DMS53 treated with DMSO at 0.1 percent for 48 hours (cell line): Measurements from ENCODE around the gene ZCCHC8.
"Not testable (repeated sequence)": the region's sequence is repeated elsewhere in the genome, so short reads cannot be mapped to it uniquely, and the experiment has no call there.

Experiments
- DNase-seq: peaks from one replicate; lab custom pipeline; 2025; ENCODE audit not compliant: unreplicated experiment; lab: John Stamatoyannopoulos, UW

The ZCCHC8 gene

GRCh38 chr12:122513028-122513427 is 12.3 kb upstream of the ZCCHC8 start:
- not testable (repeated sequence) for DNase-seq

DNA sequence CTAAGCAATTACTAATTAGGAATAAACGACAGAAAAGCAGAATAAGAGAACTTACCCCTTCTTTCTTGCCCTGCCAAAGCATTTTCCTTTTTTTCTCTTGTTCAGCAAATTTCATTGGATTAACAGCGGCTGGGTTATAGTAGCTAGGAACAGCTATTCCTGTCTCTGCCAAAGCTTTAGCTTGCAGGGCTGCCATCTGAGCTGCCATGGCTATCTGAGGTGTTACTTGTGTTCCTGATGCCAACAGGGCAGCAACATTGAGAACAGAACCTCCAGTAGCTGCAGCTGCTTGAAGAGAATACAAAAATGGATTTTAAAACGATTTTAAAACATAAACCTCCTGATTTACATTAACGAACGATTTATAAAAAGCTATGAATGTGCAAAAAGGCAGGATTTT is 7.4 kb upstream of the ZCCHC8 start:
- no peak for DNase-seq

- DNase-seq: no peak
Measured at GRCh38 chr12:122506393-122506938, 5.7 kb upstream of the ZCCHC8 start.

DNA sequence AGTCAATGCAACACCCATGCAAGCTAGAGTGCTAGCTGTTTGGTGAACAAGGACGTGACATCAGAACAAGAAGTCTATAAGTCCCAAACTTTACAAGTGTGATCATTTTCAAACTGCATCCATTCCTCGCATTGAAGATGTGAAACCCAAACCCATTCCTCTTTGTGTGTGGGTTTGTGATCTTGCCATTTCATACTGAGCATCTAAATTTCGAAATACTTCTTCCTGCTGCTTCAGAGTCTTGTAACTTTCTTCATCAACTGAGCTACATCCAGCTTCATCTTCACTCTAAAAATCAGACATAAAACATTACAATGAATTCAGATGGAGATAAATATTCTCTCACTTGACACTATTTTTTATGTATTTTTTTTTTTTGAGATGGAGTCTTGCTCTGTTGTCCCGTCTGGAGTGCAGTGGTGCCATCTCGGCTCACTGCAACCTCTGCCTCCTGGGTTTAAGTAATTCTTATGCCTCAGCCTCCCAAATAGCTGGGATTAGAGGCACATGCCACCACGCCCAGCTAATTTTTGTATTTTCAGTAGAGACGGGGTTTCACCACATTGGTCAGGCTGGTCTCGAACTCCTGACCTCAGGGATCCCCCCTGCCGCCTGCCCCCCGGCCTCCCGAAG is 4.8 kb upstream of the ZCCHC8 start:
- DNase-seq: no peak

- no peak for DNase-seq
Measured at GRCh38 chr12:122503783-122504590, 3.3 kb upstream of the ZCCHC8 start.

GRCh38 chr12:122503147-122503751 is 2.5 kb upstream of the ZCCHC8 start:
- no peak for DNase-seq

DNA sequence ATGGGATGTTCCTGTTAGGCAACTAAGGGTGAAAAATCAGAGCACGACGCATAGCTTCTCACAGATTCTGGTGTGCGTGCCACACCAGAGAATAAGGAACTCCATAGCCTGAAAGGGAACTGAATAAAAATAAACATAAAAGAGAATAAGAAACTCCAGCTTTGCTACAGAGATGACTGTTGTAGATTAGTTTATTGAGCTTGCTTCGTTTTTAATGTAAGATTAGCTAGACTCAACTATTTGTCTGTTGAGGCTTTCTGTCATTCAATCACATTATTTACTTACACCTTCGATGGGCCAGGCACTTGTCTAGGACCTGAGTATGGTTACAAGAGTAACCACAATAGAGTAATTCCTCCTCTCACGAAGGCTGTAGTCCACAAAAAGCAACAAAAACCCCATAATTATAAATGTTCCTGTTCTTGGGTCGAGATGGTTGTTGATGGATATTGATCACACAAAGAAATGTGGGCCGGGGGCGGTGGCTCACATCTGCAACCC is 807 bp upstream of the ZCCHC8 start:
- no peak for DNase-seq

DNA sequence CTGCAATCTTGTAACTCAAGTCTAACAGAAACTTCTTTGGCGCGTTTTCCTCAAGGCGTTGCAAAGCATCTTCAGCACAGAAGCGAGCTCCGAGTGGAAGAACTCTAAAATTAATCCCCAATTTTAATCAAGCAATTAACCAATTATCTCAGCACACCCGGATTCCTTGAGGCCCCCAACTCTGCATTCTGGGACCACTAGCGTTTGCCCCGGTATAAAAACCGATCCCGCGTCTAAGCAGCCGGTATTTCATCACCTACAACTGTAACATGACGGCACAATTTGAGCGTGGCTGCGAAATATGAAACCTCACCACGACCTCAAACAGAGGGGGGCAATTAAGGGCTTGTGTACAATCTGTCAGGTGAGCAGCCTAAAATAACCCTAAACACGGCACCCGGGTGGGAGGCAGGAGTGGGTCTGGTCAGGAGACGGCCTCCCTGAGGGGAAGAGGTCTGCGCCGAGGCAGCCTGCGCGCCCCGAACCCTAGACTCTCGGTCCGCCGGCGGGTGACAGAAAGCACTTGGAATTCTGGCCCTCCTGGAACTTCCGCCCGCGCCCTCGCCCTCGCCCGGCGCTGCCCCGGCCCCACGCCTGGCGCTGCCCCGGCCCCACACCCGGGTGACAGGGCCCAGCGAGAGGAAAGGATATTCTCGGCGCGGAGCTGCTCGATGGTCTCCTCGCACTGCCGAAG is 594 bp downstream of the ZCCHC8 start:
- peak; percentile 26 for DNase-seq

- no peak for DNase-seq
Measured at GRCh38 chr12:122495258-122495657, 5.5 kb downstream of the ZCCHC8 start.

- not testable (repeated sequence) for DNase-seq
Measured at GRCh38 chr12:122493222-122493621, 7.5 kb downstream of the ZCCHC8 start.

GRCh38 chr12:122491991-122492390 is 8.7 kb downstream of the ZCCHC8 start:
- no peak for DNase-seq

GRCh38 chr12:122489038-122489437 is 11.7 kb downstream of the ZCCHC8 start:
- DNase-seq: no peak

DNA sequence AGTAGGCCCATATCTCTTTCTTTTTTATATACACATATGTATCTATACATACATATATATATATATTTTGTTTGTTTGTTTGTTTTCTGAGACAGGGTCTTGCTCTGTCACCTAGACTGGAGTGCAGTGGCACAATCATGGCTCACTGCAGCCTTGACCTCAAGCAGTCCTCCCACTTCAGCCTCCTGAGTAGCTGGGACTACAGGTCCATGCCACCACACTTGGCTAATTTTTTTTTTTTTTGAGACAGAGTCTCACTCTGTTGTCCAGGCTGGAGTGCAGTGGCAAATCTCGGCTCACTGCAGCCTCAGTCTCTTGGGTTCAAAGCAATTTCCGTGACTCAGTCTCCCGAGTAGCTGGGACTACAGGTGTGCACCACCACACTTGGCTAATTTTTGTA is 12.9 kb downstream of the ZCCHC8 start:
- not testable (repeated sequence) for DNase-seq

DNA sequence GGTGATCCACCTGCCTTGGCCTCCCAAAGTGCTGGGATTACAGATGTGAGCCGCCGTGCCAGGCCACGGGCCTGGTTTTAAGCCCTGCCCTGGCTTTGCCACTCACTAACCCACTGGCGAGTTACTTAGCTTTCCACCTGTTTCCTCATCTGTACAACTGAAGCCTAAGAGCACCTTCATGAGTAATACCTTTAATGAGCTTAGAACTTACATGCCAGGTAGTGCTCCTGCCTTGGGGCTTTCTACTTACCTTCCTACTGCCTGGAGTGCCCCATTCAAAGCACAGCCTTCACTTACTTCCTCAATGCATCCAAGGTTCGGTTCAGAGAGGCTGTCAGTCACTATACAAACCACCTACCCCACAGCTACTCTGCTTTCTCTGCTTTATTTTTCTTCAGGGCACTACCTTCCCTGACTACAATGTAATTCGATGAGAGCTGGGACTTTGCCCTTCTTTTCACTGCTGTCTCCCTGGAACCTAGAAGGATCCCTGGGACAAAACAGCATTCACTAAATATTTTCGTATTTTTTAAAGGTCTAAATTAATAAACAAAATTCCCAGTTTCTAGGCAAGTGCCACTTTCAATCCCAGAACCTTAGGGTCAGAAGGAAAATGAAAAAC is 13.8 kb downstream of the ZCCHC8 start:
- no peak for DNase-seq

- DNase-seq: not testable (repeated sequence)
Measured at GRCh38 chr12:122486360-122486759, 14.4 kb downstream of the ZCCHC8 start.

- DNase-seq: not testable (repeated sequence)
Measured at GRCh38 chr12:122484385-122484784, 16.3 kb downstream of the ZCCHC8 start.

DNA sequence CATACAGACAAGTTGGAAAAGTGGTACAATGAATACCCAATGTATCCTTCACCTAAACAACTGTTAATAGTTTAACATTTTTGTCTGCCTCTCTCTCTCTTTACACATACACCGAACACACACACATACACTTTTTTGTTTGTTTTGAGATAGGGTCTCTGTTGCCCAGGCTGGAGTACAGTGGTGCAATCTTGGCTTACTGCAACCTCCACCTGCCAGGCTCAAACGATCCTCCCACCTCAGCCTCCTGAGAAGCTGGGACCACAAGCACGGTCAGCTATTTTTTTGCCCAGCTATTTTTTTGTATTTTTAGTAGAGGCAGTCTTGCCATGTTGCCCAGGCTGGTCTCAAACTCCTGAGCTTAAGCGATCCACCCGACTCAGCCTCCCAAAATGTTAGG is 16.8 kb downstream of the ZCCHC8 start:
- no peak for DNase-seq

DNA sequence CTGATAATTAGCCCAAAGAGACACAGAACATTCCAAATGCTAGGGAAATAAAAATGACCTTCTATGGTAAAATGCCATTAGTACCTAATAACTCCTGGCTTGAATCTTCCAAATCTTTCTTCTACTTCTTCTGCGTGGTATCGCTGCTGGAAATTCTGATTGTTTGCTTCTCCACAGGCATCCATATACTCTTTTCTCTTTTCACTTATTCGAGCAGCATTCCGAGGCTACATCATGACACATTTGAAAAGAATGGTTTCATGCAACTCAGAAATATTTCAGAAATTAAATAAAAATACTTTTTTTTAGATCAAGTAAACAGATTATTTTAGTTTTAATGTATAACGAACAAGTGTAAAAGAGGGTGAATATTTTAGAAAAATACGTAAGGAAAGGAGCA is 18.9 kb downstream of the ZCCHC8 start:
- no peak for DNase-seq

- no peak for DNase-seq
Measured at GRCh38 chr12:122480753-122481152, 20.0 kb downstream of the ZCCHC8 start.

DNA sequence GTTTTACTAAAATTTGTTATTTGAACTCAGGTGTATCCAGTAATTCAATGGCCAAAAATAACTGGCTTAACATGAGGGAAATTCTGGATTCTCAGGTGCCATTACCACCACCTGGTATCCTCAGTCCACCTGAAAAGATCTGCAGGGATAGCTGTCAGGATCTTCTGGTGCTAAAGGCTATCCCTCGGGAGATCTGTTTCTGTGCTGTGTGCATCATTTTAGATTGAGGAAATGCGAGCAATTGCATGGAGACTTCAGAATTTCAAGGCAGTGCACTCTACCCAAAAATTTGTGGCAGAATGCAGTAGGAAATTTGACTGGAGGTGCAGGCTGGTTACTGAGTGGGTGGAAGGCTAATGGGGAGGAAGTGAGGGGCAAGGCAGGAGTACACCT is 26.4 kb downstream of the ZCCHC8 start:
- no peak for DNase-seq
